Renal cortex interstitium (tissue), 11 donors: ENCODE data around the gene NPW. TPM values are rescaled to one million over a fixed set of nuclear protein-coding genes. Genes with fewer than 3 reads are reported as not detected.
"Not testable (repeated sequence)": the region's sequence is repeated elsewhere in the genome, so short reads cannot be mapped to it uniquely, and the experiment has no call there.

Source experiments
- DNase-seq, 11 donors: peaks; one replicate each; pipeline ENCODE4 v3.0.0-alpha.2; 2013; ENCODE audit warnings: low read depth in 9 of 11, low spot score in 4 of 11; ENCODE audit errors: extremely low read depth in 1 of 11
- polyA plus RNA-seq, 3 donors: library from polyadenylated mRNA; unstranded; fragments of 120-200 nt; gene quantifications; one replicate each; pipeline ENCODE4 v1.2.1, GENCODE V29; 2013; ENCODE audit not compliant: insufficient read length in 3 of 3

NPW gene
- polyA plus RNA-seq, 3 donors = 3.8 to 12.4 (median 8.2) TPM

DNA sequence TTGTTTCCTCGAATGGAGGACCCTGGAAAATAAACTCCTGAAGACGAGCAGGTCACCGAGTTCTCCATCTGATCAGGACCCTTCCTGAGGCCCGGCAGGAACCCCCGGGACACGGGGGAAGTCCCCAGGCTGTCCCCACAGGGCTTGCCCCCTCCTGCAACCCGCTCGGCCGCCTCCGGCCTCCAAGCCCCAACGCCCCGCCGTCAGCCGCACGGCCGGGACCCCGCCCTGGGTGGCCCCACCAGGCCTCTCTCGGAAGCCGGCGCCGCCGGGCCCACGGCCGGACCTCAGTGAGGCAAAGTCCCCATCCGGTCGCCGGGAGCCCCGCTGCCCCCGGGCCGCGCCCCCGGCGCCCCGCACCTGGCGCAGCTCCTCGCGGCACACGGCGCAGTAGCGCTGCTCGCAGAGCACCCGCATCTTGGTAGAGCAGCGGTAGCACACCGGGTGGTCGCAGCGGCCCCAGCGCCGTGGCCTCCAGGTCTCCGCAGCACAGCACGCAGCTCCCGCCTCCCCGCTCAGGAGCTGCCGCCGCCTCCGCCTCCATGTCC, 10.3 kb upstream of the NPW start:
- DNase-seq = no peak

GRCh38 chr16:2009791-2010510, 9.6 kb upstream of the NPW start, which contains the start of gene ZNF598:
ZNF598 (minus strand) TSS chr16:2009821.
- peak in 5 of 11 donors; percentile 73 to 84 (median 82) for DNase-seq

DNA sequence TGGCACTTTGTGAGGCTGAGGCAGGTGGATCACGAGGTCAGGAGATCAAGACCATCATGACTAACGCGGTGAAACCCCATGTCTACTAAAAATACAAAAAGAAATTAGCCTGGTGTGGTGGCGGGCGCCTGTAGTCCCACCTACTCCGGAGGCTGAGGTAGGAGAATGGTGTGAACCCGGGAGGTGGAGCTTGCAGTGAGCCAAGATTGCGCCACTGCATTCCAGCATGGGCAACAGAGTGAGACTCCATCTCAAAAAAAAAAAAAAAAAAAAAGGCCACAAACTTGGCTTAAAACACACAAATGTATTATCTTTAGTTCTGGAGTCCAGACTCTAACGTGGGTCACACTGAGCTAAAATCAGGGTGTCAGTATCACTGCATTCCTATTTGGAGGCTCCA, 7.9 kb upstream of the NPW start:
- not testable (repeated sequence) for DNase-seq

GRCh38 chr16:2013527-2013926, 6.1 kb upstream of the NPW start:
- no peak for DNase-seq

GRCh38 chr16:2015117-2015946, 4.3 kb upstream of the NPW start:
- DNase-seq = no peak

DNA sequence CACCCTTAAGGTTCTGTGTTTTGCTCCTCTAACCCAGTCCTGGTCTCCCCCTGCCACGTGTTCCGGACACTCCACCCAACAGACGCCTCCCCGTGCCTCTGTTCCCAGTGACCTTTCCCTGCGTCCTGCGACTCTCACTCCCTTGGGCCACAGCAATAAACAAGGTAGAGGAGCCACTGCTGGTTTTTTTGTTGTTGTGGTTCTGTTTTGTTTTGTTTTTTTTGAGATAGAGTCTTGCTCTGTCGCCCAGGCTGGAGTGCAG, 3.7 kb upstream of the NPW start:
- no peak for DNase-seq

DNA sequence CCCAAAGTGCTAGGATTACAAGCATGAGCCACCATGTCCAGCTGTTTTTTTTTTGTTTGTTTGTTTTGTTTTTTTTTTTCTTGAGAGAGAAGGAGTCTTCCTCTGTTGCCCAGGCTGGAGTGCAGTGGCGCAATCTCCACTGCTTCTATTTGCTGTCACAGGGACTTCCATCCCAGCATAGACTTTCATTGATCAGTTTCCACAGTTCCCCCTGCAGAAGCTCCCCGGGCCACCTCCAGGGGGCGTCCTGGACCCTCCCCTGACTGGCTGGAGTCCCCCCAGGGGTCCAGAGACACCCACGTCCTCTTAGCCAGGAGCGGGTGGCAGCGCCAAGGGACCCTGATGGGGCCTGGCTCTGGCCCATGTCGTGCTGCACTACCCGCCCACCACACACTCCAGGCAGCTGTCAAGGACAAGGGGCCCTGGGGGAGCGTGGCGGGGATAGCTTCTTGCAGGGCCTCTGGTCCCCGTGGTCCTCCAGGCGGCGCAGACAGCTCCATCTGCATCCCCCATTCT, 3.1 kb upstream of the NPW start:
- no peak for DNase-seq

DNA sequence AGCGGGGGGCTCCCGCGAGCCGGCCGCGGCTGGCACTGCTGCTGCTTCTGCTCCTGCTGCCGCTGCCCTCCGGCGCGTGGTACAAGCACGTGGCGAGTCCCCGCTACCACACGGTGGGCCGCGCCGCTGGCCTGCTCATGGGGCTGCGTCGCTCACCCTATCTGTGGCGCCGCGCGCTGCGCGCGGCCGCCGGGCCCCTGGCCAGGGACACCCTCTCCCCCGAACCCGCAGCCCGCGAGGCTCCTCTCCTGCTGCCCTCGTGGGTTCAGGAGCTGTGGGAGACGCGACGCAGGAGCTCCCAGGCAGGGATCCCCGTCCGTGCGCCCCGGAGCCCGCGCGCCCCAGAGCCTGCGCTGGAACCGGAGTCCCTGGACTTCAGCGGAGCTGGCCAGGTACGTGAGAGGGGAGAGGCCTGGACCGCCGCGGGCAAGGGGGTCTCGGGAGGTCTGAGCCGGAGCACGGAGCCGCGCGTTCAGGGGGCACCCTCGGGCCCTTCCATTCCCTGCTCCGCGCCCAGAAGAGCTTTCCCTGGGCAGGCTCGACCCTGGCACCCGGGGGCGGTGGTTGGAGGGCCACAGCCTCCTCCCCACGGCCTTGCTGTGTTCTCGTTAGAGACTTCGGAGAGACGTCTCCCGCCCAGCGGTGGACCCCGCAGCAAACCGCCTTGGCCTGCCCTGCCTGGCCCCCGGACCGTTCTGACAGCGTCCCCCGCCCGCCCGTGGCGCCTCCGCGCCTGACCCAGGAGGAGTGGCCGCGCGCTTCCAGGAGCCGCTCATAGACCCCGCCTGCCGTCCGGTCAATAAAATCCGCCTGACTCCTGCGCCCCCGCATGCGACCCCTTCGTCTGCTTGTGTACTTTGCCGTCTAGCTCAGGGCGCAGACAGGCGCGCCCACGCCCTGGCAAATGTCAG, 591 bp downstream of the NPW start:
- no peak for DNase-seq

DNA sequence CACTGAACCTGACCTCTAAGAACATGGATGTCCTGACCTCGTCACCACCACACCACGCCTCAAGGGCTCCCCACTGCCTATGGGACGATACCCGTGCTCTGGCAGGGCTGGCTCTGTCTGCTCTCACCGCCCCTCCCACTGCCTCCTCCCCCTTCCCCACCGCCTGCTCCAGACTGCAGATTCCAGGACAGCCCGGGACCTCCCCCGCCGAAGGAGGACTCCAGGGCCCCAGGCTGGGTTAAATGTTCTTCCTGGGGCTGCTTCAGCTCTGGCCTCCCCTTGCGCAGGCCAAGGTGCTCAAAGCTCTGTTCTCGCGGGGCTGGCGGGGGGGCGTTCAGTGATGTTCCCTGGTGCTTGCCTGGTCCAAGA, 3.1 kb downstream of the NPW start:
- no peak for DNase-seq

- peak in 7 of 11 donors; percentile 83 to 90 (median 88) for DNase-seq
Observed at GRCh38 chr16:2023092-2024031, 3.8 kb downstream of the NPW start.

DNA sequence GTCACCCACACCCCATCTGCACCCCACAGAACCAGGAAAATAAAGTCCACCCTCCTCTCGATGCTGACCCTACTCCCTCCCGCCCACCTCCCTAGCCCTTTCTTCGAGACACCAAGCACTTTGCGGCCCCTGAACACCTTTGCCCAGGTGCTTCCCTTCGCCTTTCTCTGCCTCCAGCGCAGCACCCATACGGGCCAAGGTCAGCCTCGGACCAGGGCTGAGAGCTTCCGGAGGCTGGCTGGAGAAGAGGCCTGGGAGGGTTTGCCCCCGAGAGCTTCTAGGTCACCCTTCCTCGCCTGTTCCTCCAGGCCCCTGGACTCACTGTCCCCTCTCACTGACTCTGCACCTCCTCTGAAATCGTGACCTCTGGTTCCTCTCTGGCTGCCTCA, 4.4 kb downstream of the NPW start:
- DNase-seq = no peak

DNA sequence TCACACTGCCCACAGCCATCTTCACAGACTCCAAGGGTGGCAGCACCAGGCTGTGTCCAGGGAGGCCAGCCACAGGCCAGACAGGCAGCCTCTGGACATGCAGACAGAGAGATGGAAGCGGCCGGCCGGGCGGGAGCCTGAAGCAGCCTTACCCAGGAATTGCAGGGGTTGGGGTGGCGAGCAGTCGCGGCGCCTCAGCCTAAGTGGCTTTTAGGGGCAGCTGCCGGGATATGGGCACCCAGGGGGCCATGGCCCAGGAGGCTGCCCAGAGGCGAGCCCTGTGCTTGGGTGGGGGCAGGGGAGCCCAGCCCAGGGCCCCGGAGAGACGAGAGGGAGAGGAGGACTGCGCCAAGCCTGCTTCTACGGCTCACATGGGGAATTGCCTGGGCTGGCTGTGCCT, 5.7 kb downstream of the NPW start:
- DNase-seq = no peak

DNA sequence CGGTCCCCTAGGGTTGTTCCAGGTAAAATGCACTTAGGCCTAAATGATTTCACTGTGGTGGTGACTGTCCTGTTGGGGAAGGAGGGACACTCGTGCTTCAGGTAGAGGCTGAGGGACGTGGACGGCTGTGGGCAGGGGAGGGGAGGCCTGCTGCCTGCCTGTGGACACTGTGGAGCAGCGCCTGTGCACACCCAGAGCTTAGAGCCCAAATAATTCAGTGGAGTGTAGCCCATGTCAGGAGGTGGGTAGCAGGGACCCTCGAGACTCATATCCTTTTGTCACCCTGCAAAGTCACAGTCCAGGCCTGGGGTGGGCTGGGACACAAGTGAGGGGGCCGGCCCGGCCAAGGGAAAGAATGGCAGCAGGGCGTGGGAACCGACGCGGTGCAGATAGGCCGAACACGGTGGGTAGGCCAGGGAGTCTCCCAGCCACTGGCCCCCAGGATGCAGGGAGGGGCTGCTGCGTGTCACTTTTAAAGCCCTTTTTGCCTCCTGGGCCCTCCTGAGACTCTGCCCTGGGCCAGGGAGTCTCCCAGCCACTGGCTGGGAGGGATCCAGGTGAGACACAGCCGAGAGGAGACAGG, 6.4 kb downstream of the NPW start:
- no peak for DNase-seq

DNA sequence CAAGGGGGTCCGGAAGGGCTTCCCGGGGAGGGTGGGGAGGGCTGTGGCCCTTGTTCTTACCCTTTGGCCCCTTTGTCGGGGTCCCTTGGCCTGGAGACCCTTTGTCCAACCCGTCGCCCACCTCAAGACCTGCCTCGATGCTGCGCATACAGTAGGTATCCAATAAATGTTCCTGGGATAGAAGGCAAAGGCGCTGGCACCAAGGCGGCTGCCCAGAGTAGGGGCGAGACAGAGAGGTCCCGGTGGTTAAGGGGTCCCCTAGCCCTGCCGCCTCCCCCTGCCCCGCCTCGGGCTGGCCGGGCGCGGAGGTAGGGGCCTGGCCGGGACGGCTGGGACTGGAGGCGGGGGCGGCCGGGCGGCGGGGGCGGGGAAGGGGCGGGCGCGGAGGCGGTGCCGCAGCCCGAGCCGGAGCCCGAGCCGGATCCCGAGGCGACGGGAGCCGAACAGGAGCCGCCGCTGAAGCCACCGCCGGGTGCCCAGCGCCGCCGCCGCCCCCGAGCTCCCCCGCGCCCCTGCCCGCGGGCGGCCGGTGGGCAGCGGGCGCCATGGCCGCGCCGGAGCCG, 7.0 kb downstream of the NPW start, which contains the start of gene NHERF2:
Gene NHERF2, plus strand, starts transcription at position 442 of the 563 bp plus-strand sequence. Its CDS starts 104 bp downstream, at position 546.
- no peak for DNase-seq

DNA sequence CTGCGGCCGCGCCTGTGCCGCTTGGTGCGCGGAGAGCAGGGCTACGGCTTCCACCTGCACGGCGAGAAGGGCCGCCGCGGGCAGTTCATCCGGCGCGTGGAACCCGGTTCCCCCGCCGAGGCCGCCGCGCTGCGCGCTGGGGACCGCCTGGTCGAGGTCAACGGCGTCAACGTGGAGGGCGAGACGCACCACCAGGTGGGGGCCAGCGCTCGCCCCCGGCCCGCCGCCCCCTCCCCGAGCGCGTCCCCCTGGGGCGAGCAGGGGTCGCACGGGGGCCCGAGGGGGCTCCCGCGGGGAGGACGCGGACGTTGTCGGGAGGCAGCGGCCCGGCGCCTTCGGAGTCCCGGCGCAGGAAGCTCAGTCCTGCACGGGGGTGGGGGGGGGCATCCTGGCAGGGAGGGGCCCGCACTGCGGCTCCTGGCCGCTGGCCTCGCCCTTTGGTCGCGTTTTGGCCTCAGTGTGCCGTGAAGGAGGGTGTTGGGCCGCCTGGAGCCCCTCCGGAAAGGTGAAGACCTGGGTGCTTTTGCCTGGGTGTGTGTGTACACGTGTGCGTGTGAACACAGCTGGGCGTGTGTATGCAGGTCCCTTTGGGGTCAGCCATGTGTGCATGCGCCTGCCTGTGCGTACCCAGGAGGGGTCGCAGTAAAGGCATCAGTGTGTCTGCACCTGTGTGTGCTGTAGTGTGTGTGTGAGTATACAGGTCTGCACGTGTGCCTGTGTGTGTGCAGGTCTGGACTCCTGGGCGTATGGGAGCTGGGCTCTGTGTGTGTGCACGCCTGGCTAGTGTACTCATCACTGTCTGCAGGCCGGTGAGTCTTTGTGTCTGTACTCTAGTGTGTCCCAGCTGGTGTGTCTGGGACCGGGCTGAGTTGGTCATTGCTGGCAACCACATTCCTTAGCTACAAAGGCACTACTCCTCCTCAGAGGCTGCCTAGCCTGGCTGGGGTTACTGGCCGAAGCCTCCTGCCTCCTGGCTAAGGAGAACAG, 7.7 kb downstream of the NPW start:
- DNase-seq = no peak

DNA sequence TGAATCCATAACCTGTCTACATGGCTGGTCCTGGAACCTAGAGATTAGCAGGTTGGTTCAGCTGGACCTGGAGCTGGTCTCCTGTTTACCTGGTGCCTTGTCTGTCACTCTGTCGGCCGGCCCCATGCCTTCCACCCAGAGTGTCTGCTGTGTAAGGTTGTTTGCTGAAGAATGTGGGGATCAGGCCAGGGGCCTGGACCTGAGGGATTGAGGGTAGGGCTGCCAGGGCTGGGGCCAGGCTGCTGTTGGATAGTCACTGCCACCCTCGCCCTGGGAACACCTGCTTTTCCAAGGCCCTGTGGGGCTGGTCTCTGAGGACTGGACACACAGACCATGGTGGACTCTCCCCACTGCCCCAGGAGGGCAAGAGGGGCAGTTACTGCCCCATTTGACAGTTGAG, 8.6 kb downstream of the NPW start:
- no peak for DNase-seq
